Gastroesophageal sphincter (tissue), 4 donors: ENCODE data around the gene SLFNL1. TPM values are rescaled to one million over a fixed set of nuclear protein-coding genes. Genes with fewer than 3 reads are reported as not detected.

Source experiments
- ATAC-seq: fragments of 150-250 bp; one replicate; pipeline ENCODE4 v1.9.1; 2016; ENCODE audit warnings: mild to moderate bottlenecking, moderate library complexity
- H3K27ac ChIP-seq, 4 donors: fragments of 200-600 bp; sonication (generic) in 3 of 4; 1 replicate in 3 of 4; 2 replicates in 1 of 4; pipeline ENCODE4 v1.5.1; 2016 to 2019
- H3K27me3 ChIP-seq: fragments of 200-600 bp; sonication (generic); one replicate; pipeline ENCODE4 v1.5.1; 2019
- H3K36me3 ChIP-seq, 2 donors: fragments of 200-600 bp; sonication (generic); one replicate each; pipeline ENCODE4 v1.5.1; 2019; ENCODE audit warnings: control low read depth in 1 of 2
- H3K4me1 ChIP-seq, 3 donors: fragments of 200-600 bp; sonication (generic); 1 replicate in 2 of 3; 2 replicates in 1 of 3; pipeline ENCODE4 v1.5.1; 2016 to 2019; ENCODE audit warnings: control low read depth in 2 of 3
- H3K4me3 ChIP-seq, 2 donors: fragments of 200-600 bp; sonication (generic); one replicate each; pipeline ENCODE4 v1.5.1; 2019; ENCODE audit warnings: mild to moderate bottlenecking in 1 of 2, moderate library complexity in 1 of 2
- H3K9me3 ChIP-seq, 3 donors: fragments of 200-600 bp; sonication (generic); one replicate each; pipeline ENCODE4 v1.5.1; 2017 to 2019; ENCODE audit warnings: control low read depth in 2 of 3
- CTCF ChIP-seq, 4 experiments: fragments of 200-600 bp in 2 of 4; fragments of 450-650 bp in 2 of 4; sonication (generic) in 1 of 4; IDR thresholded peaks; one replicate each; pipeline ENCODE4 v1.5.1; 2017 to 2019; ENCODE audit warnings: antibody characterized with exemption in 4 of 4, mild to moderate bottlenecking in 2 of 4, moderate library complexity in 2 of 4
- EP300 ChIP-seq: sonication (generic); formaldehyde crosslinking; IDR thresholded peaks from one replicate; pipeline ENCODE4 v1.6.1; 2017; ENCODE audit warnings: antibody characterized with exemption, mild to moderate bottlenecking
- POLR2A ChIP-seq, 2 donors: fragments of 450-650 bp; IDR thresholded peaks; one replicate each; pipeline ENCODE4 v1.6.1; 2017; ENCODE audit warnings: antibody characterized with exemption in 2 of 2, mild to moderate bottlenecking in 2 of 2, moderate library complexity in 1 of 2
- POLR2AphosphoS5 ChIP-seq: sonication (generic); formaldehyde crosslinking; IDR thresholded peaks from one replicate; pipeline ENCODE4 v1.6.1; 2017; ENCODE audit warnings: antibody characterized with exemption
- WGBS, 2 donors: methylation state at CpG; one replicate each; pipeline ENCODE4 v1.1.5; 2018; ENCODE audit warnings: low coverage in 1 of 2; 5-methylcytosine and 5-hydroxymethylcytosine counted together
- total RNA-seq, 4 donors: library from RNA; depleted of rRNA; stranded (reverse); fragments of >200 nt; gene quantifications; one replicate each; pipeline ENCODE4 v1.1.0, GENCODE V29; 2016

Gene SLFNL1
- total RNA-seq, 4 donors from 2014 or later = 0.35 to 0.81 (median 0.41) TPM

GRCh38 chr1:40988280-40988679, 33.2 kb downstream of the SLFNL1 start:
- Histone ChIP-seq H3K4me1 (peaks cover 0 to 28% (median 0%) of the 10 kb centered on the region in 3 donors), H3K27ac (no peak overlapping the region), H3K36me3 (peaks cover 0 to 94% of the 10 kb centered on the region in 2 donors), H3K9me3 (no peaks in the 10 kb centered on the region), H3K27me3 (no peaks in the 10 kb centered on the region), H3K4me3 (no peak overlapping the region)
- TF ChIP-seq POLR2A (IDR thresholded peaks at IDR 0.05) (no peak), EP300 (no peak), POLR2AphosphoS5 (no peak), CTCF (IDR thresholded peaks at IDR 0.05) (no peak)
- 53 to 87% methylated on average over 3 of the region's 3 CpGs for WGBS, 2 donors
- ATAC-seq = no peak

GRCh38 chr1:40987439-40988276, 33.9 kb downstream of the SLFNL1 start:
- Histone ChIP-seq H3K9me3 (no peaks in the 10 kb centered on the region), H3K27ac (no peak overlapping the region), H3K36me3 (peaks cover 0 to 88% of the 10 kb centered on the region in 2 donors), H3K27me3 (no peaks in the 10 kb centered on the region), H3K4me1 (peaks cover 0 to 34% (median 3%) of the 10 kb centered on the region in 3 donors), H3K4me3 (no peak overlapping the region)
- 76 to 91% methylated on average over 4 to 9 of the region's 9 CpGs for WGBS, 2 donors
- ATAC-seq = no peak
- TF ChIP-seq EP300 = no peak
- TF ChIP-seq POLR2AphosphoS5 = no peak
- TF ChIP-seq POLR2A (IDR thresholded peaks at IDR 0.05) = no peak

- Histone ChIP-seq H3K9me3 (no peaks in the 10 kb centered on the region), H3K4me1 (peaks cover 0 to 41% (median 3%) of the 10 kb centered on the region in 3 donors), H3K36me3 (peaks cover 0 to 81% of the 10 kb centered on the region in 2 donors), H3K27me3 (no peaks in the 10 kb centered on the region), H3K4me3 (no peak overlapping the region), H3K27ac (no peak overlapping the region)
- no peak for TF ChIP-seq POLR2A (IDR thresholded peaks at IDR 0.05)
- no peak for TF ChIP-seq CTCF (IDR thresholded peaks at IDR 0.05)
- TF ChIP-seq EP300 = no peak
- no peak for TF ChIP-seq POLR2AphosphoS5
- WGBS, 2 donors = 77 to 100% methylated on average over 1 to 3 of the region's 3 CpGs
- ATAC-seq = no peak
Observed at GRCh38 chr1:40986956-40987355, 34.6 kb downstream of the SLFNL1 start.

GRCh38 chr1:40986328-40986783, 35.2 kb downstream of the SLFNL1 start:
- peaks cover 0 to 47% (median 6%) of the 10 kb centered on the region in 3 donors for H3K4me1 ChIP-seq
- ATAC-seq = no peak
- no peak for TF ChIP-seq POLR2AphosphoS5
- 87 to 94% methylated on average over 3 to 8 of the region's 10 CpGs for WGBS, 2 donors
- H3K4me3 ChIP-seq = no peak overlapping the region
- no peak overlapping the region for H3K27ac ChIP-seq
- H3K27me3 ChIP-seq = no peaks in the 10 kb centered on the region
- no peaks in the 10 kb centered on the region for H3K9me3 ChIP-seq
- peaks cover 0 to 75% of the 10 kb centered on the region in 2 donors for H3K36me3 ChIP-seq

GRCh38 chr1:40985875-40986274, 35.6 kb downstream of the SLFNL1 start:
- Histone ChIP-seq H3K4me3 (no peak overlapping the region), H3K9me3 (no peaks in the 10 kb centered on the region), H3K27ac (peak overlapping the region in 1 of 4 donors; percentile 44), H3K4me1 (peaks cover 0 to 52% (median 11%) of the 10 kb centered on the region in 3 donors), H3K36me3 (peaks cover 0 to 70% of the 10 kb centered on the region in 2 donors), H3K27me3 (no peaks in the 10 kb centered on the region)
- no peak for TF ChIP-seq POLR2A (IDR thresholded peaks at IDR 0.05)
- TF ChIP-seq CTCF (IDR thresholded peaks at IDR 0.05) = no peak
- no peak for TF ChIP-seq POLR2AphosphoS5
- TF ChIP-seq EP300 = no peak
- ATAC-seq = no peak
- 82 to 100% methylated on average over 3 of the region's 3 CpGs for WGBS, 2 donors
